CD4-positive, alpha-beta T cell treated with Interleukin-4 for 1 hour (primary cell): ENCODE results near the gene TOLLIP.

ENCODE experiments used
- DNase-seq, 2 donors: peaks; one replicate each; pipeline ENCODE4 v3.0.0-alpha.2; 2020 to 2022

The TOLLIP gene

GRCh38 chr11:1310772-1311468 is 1.5 kb upstream of the TOLLIP start:
- peak; percentile 72 to 77 for DNase-seq

DNA sequence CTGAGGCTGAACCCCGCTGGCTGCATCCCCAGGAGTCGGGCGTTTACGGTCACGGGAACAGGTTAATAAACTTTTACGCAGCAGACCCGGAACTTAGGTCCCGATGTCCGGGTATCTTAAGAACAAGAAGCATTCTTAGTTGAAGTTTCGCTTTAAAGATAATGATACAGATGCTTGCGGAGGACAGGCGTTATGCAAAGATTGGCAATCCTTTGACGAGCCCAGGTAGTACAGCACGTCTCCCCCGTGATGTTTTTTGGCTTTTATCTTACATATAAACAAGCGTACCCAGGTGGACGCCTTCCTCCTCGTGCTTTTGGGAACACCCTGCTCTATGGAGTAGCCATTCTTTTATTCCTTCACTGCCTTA is 871 bp upstream of the TOLLIP start:
- peak in 1 of 2 donors; percentile 29 for DNase-seq

- no peak for DNase-seq
Measured at GRCh38 chr11:1308743-1309497, 512 bp downstream of the TOLLIP start.

DNA sequence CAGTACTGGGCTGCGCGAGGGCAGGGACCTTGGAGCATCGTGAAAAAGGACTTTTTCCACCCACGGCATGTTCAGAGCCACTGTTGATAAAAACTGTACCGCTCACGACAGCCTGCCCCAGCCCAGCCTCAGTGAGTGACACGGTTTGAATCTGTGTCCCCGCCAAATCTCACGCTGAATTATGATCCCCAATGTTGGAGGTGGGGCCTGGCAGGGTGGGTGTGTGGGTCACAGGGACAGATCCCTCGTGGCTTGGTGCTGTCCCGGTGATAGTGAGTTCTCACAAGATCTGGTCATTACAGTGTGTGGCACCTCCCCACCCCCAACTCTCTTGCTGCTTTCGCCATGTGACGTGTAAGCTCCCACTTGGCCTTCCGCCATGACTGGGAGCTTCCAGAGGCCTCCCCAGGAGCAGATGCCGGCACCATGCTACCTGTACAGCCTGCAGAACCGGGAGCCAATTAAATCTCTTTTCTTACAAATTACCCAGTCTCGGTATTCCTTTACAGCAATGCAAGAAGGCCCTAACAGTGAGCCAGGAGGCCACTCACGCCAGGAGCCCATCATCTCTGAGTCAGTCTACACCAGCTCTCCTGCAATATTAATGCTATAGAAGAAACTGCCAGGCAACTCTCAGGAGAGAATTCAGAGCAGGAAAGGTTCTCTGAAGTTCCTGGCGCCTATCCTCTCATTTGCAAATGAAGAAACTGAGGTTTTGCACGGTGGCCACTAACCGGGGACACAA is 1.3 kb downstream of the TOLLIP start:
- no peak for DNase-seq

- peak in 1 of 2 donors; percentile 55 for DNase-seq
Measured at GRCh38 chr11:1307163-1307870, 2.1 kb downstream of the TOLLIP start.

GRCh38 chr11:1306186-1307162 is 3.0 kb downstream of the TOLLIP start:
- no peak for DNase-seq

- DNase-seq, result no peak
Measured at GRCh38 chr11:1305501-1306056, 3.9 kb downstream of the TOLLIP start.

DNA sequence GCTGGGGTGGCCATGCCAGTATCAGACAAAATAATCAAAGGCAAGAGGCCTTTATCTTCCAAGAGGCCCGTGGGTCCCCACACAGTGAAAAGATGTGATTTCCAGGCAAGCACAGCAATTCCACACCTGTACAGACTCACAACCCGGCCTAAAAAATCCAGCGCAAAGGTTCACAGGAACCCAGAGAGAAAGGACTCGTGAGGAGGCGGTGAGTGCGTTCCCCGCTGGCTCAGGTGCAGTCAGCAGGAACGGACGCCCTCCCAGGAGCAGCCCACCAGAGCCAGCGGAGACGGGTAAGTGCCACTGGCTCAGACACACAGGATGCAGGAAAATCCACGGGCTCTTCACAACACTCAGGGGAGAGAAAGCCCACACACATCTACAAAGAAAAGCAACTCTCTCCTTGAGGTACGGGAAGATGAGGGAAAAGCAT is 4.4 kb downstream of the TOLLIP start:
- no peak for DNase-seq

DNA sequence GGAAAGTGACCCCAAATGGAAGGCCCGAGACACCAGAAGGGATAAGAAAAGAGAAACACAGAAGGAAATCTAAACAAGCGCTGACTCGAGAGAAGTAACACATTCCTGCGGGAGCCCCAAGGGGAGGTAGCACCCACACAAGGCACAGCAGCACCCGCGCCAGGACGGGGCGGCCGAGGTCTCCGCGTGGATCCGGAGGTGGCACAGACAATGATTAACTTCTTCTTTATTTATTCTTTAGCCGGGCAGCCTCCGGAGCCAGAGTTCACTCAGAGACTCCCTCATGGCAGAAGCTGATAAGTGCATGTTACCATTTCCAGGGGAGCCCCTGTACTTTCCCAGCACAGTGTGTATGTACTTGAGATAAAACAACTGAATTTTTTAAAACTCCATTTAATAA is 5.1 kb downstream of the TOLLIP start:
- no peak for DNase-seq

DNA sequence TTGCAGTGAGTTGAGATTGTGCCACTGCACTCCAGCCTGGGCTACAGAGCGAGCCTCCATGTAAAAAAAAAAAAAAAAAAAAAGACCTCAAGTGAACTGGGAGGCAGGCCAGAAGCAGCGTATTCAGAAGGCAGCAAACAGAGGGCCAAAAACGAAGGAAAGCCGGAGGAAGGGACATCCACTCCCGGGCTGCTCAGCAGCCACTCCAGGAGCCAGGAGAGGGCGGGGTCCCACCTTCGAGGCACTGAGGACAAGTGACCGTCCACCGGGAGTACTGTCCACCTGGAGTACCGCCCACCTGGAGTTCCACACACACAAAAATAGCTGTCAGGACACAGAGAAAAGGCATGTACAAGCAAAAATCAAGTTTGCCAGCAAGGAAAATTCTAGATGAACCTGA is 5.5 kb downstream of the TOLLIP start:
- no peak for DNase-seq

- DNase-seq, result peak in 1 of 2 donors; percentile 37
Measured at GRCh38 chr11:1303126-1303821, 6.2 kb downstream of the TOLLIP start.

DNA sequence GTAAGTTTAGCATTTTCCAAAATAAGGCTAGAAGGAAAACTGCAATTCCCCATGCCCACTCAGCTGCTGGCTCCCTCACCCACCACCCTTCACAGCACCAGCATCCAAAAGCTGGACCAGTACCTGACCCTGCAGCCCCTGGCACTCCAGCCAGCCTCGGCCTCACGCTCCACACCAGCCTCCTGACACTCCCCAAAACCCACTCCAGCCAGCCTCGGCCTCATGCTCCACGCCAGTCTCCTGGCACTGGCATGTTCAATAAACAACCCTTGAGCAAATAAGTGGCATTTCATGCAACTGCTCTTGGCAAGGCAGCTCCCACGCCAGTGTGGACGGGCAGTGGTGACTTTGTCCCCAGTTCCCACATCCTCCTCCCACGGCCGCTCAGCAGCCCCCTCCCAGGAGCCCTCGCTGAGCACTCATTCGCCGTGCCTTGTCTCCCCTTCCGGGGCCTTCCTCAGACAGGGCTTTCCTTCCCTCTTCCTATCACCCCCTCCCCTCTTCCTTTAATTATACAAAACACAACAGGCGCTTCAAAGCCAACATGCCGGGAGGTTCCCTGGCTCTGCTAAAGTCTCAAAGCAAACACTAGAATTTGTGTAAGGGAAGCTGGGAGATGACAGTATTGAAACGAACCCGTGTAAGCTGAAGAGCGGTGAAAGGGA is 6.8 kb downstream of the TOLLIP start:
- no peak for DNase-seq

GRCh38 chr11:1302041-1302460 is 7.4 kb downstream of the TOLLIP start:
- DNase-seq, result no peak

DNA sequence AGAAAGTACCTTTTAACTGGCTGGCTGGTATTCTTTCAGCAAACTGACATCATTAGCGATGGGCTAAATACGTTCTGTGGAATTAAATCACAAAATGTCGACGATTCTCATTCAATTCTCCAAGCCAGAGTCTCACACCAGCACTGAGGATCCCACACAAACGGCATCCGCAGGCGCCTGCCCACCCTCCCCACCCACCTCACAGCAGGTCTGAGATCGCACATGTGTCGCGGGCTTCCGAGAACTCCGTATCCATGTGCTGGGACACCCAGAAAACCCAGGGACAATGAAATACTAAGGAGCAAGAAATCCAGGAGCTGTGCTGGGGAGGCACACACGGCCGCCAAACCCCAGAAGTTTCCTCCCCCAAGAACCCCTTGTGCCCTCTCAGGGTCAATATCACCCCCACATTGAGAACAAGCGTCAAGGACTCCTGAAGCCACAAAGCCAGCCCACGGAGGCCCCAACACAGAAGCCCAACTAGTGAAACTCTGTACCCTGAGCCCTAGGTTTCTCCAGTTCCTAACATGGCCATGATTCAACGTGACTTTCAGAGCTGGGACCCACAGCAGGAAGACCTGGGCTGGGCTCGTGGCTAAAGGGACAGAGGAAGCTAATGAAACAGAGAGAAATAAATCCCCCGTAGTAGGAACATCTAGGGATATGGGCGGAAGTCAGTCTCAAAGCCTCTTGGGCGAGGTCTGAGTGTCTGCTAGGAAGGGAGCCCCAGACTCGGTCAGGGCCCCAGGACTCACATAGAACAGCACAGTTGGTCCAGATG is 8.0 kb downstream of the TOLLIP start:
- DNase-seq, result no peak

- DNase-seq, result no peak
Measured at GRCh38 chr11:1300569-1301187, 8.8 kb downstream of the TOLLIP start.

GRCh38 chr11:1300121-1300520 is 9.3 kb downstream of the TOLLIP start:
- no peak for DNase-seq

GRCh38 chr11:1299621-1300020 is 9.8 kb downstream of the TOLLIP start:
- no peak for DNase-seq

DNA sequence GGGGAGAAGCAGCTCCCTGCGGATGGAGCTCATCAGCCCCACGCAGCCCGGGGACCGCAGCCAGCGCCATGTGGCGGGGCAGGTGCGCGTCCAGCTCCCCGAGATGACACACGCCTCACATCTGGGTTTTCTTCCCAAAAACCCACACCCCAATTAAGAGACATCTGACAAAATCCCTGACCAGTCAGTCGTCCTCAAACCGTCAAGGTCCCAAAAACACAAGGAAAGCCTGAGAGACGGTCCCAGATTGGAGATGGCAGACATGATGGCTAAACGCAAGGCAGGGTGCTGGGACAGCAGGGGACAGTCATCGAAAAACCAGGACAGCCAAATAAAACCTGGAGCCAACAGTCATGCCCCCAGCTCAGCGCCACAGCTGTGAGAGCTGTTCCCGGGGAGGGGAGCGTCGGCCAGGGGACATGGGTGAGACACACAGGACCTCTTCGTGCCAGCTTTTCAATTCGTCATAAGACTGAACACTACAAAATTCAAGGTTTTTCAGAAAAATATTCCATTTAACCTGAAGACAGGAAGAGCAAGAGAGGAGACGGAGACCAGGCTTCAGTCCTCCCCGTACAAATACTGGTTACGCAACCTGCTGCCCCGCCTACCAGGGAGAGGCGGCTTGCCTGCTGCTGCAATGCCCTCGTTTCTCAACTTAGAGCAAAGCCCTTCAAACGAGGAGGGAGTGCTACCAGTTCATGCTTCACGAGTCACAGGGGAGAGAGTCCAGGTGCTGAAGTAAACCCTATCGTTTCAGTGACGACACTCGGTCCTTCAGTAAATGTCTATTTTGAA is 10.5 kb downstream of the TOLLIP start:
- DNase-seq, result peak in 1 of 2 donors; percentile 43
